Measurements from ENCODE around the gene PCNT.
A peak's percentile ranks its signal among the peaks of the same experiment; 100 is the strongest.

PCNT gene

GRCh38 chr21:46285206-46285661, 38.7 kb upstream of the PCNT start, which contains the start of gene MCM3AP:
MCM3AP (minus strand) TSS chr21:46285611; CDS start chr21:46285286, 325 bp downstream.
- Mint-ChIP-seq H3K27ac (peak within 1 kb of the TSS; percentile 91 to 98 (median 97)), H3K4me1 (peaks cover 33% of the 10 kb centered on the region), H3K27me3 (ENCODE audit: low read depth) (no peaks in the 10 kb centered on the region), H3K4me3 (peak within 1 kb of the TSS; percentile 93 to 97 (median 95)), H3K36me3 (ENCODE audit: low read depth) (peaks cover 58% of the 10 kb centered on the region), H3K9me3 (no peaks in the 10 kb centered on the region)
- TF ChIP-seq CTCF (IDR thresholded peaks at IDR 0.05; ENCODE audit: unreplicated experiment in 3 of 3) = no peak

DNA sequence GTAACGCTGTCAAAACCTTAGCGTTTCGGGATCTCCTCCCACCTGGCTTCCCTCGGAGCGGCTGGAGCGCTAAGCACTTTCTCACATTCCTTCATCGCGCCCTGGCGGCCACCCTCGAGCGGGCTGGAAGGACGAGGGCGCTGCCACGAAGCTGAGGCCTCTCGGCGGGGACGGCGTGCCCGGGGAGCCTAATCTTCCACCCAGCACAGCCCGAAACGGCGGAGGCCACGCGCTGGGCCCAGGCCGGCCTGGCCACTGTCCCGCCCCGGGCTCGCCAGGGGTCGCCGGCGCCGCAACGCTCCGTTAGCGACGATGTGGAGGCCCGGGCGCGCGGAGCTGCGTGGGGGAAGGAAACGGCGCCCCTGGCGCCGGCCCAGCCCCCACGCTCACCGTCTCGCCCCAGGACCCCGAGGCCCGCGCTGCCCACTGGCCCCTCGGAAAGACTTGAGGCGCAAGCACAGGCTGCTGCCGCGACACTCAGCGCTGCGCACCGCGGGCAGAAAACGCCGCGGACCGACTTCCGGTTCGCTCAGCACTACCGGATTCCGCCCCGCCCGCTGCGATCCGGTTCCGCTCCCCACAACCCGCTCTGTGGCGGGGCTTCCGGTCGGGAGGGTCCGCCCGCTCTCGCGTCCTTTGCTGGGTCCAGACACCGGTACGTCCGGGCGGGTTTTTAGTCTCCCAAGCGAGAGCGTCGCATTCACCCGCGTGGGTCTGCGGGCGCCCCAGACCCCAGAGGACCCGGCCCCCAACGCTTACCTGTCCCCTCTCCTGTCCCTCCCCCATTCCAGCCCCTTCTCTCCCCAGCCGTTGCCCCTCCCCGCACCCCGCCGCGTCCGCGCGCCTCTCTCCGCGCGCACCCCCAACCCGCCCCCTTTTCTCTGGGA, 38.0 kb upstream of the PCNT start, which contains the start of gene YBEY:
YBEY (plus strand) TSS at position 582 of the 887 bp plus-strand sequence. CDS start 572 bp downstream, outside the sequence.
- Mint-ChIP-seq H3K27ac (peak within 1 kb of the TSS; percentile 91 to 98 (median 97)), H3K9me3 (no peaks in the 10 kb centered on the region), H3K4me3 (peak within 1 kb of the TSS; percentile 93 to 97 (median 95)), H3K36me3 (ENCODE audit: low read depth) (peaks cover 50% of the 10 kb centered on the region), H3K27me3 (ENCODE audit: low read depth) (no peaks in the 10 kb centered on the region), H3K4me1 (peaks cover 33% of the 10 kb centered on the region)
- peak; percentile 27 to 51 (median 30) for TF ChIP-seq CTCF (IDR thresholded peaks at IDR 0.05; ENCODE audit: unreplicated experiment in 3 of 3)

- Mint-ChIP-seq H3K27me3 (ENCODE audit: low read depth) (no peaks in the 10 kb centered on the region), H3K36me3 (ENCODE audit: low read depth) (peaks cover 51% of the 10 kb centered on the region), H3K4me1 (peaks cover 33% of the 10 kb centered on the region), H3K27ac (peak overlapping the region; percentile 91 to 98 (median 97)), H3K9me3 (no peaks in the 10 kb centered on the region), H3K4me3 (peak overlapping the region; percentile 93 to 97 (median 95))
- no peak for TF ChIP-seq CTCF (IDR thresholded peaks at IDR 0.05; ENCODE audit: unreplicated experiment in 3 of 3)
These were observed 37.3 kb upstream of the PCNT start for GRCh38 chr21:46286648-46287002.

GRCh38 chr21:46287541-46287940, 36.4 kb upstream of the PCNT start:
- Mint-ChIP-seq H3K36me3 (ENCODE audit: low read depth) (peaks cover 54% of the 10 kb centered on the region), H3K4me3 (peak overlapping the region; percentile 24 to 93 (median 28))
- TF ChIP-seq CTCF (IDR thresholded peaks at IDR 0.05; ENCODE audit: unreplicated experiment in 3 of 3) = no peak

GRCh38 chr21:46289655-46290179, 34.2 kb upstream of the PCNT start:
- H3K4me1 Mint-ChIP-seq = peaks cover 19% of the 10 kb centered on the region
- H3K9me3 Mint-ChIP-seq = peaks cover 3% of the 10 kb centered on the region
- no peaks in the 10 kb centered on the region for H3K27me3 Mint-ChIP-seq (ENCODE audit: low read depth)
- H3K36me3 Mint-ChIP-seq (ENCODE audit: low read depth) = peaks cover 39% of the 10 kb centered on the region
- TF ChIP-seq CTCF (IDR thresholded peaks at IDR 0.05; ENCODE audit: unreplicated experiment in 3 of 3) = no peak
- H3K27ac Mint-ChIP-seq = peak overlapping the region in 1 of 3 experiments; percentile 5
- peak overlapping the region in 1 of 3 experiments; percentile 15 for H3K4me3 Mint-ChIP-seq

More at GRCh38 chr21:46287541-46287940, 36.4 kb upstream of the PCNT start:
- Mint-ChIP-seq H3K27ac (peak overlapping the region in 1 of 3 experiments; percentile 91), H3K27me3 (ENCODE audit: low read depth) (no peaks in the 10 kb centered on the region), H3K4me1 (peaks cover 33% of the 10 kb centered on the region), H3K9me3 (no peaks in the 10 kb centered on the region)
